ENCODE measurements around the gene HPX.

DNA sequence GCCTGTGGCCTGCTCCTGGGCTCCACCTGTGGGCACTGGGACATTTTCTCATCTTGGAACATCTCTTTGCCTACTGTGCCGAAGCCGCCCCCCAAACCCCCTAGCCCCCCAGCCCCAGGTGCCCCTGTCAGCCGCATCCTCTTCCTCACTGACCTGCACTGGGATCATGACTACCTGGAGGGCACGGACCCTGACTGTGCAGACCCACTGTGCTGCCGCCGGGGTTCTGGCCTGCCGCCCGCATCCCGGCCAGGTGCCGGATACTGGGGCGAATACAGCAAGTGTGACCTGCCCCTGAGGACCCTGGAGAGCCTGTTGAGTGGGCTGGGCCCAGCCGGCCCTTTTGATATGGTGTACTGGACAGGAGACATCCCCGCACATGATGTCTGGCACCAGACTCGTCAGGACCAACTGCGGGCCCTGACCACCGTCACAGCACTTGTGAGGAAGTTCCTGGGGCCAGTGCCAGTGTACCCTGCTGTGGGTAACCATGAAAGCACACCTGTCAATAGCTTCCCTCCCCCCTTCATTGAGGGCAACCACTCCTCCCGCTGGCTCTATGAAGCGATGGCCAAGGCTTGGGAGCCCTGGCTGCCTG is 49.2 kb downstream of the HPX start:
- TF ChIP-seq, protein P1, sequence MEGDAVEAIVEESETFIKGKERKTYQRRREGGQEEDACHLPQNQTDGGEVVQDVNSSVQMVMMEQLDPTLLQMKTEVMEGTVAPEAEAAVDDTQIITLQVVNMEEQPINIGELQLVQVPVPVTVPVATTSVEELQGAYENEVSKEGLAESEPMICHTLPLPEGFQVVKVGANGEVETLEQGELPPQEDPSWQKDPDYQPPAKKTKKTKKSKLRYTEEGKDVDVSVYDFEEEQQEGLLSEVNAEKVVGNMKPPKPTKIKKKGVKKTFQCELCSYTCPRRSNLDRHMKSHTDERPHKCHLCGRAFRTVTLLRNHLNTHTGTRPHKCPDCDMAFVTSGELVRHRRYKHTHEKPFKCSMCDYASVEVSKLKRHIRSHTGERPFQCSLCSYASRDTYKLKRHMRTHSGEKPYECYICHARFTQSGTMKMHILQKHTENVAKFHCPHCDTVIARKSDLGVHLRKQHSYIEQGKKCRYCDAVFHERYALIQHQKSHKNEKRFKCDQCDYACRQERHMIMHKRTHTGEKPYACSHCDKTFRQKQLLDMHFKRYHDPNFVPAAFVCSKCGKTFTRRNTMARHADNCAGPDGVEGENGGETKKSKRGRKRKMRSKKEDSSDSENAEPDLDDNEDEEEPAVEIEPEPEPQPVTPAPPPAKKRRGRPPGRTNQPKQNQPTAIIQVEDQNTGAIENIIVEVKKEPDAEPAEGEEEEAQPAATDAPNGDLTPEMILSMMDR (IDR thresholded peaks at IDR 0.05; ENCODE audit: low read depth, low read length), result no peak
- no peak for TF ChIP-seq EZH2phosphoT487 (IDR thresholded peaks at IDR 0.05; ENCODE audit: low read depth)
